ENCODE measurements around the gene FMO4. TPM values are rescaled to one million over a fixed set of nuclear protein-coding genes. Genes with fewer than 3 reads are reported as not detected.
A peak's percentile ranks its signal among the peaks of the same experiment; 100 is the strongest.
"Not testable (repeated sequence)": the region's sequence is repeated elsewhere in the genome, so short reads cannot be mapped to it uniquely, and the experiment has no call there.

The FMO4 gene
- total RNA-seq, 1 experiment from 2014 or later = not detected

- DNase-seq (ENCODE audit: low spot score) = no peak
Observed at GRCh38 chr1:171334024-171334640, 20.1 kb downstream of the FMO4 start.

- no peak for DNase-seq (ENCODE audit: low spot score)
Observed at GRCh38 chr1:171335964-171336363, 22.0 kb downstream of the FMO4 start.

GRCh38 chr1:171339345-171339744 lies 25.4 kb downstream of the FMO4 start:
- DNase-seq (ENCODE audit: low spot score) = not testable (repeated sequence)

- DNase-seq (ENCODE audit: low spot score) = no peak
Observed at GRCh38 chr1:171343727-171344472, 29.9 kb downstream of the FMO4 start.

- no peak for DNase-seq (ENCODE audit: low spot score)
Observed at GRCh38 chr1:171344473-171344820, 30.5 kb downstream of the FMO4 start.

GRCh38 chr1:171345536-171345935 lies 31.6 kb downstream of the FMO4 start:
- no peak for DNase-seq (ENCODE audit: low spot score)

GRCh38 chr1:171346881-171347280 lies 32.9 kb downstream of the FMO4 start:
- DNase-seq (ENCODE audit: low spot score) = no peak

- DNase-seq (ENCODE audit: low spot score) = no peak
Observed at GRCh38 chr1:171350594-171350993, 36.6 kb downstream of the FMO4 start.

GRCh38 chr1:171351961-171352360 lies 38.0 kb downstream of the FMO4 start:
- no peak for DNase-seq (ENCODE audit: low spot score)

- DNase-seq (ENCODE audit: low spot score) = no peak
Observed at GRCh38 chr1:171352554-171352953, 38.6 kb downstream of the FMO4 start.

GRCh38 chr1:171355727-171356126 lies 41.7 kb downstream of the FMO4 start:
- DNase-seq (ENCODE audit: low spot score) = no peak

- DNase-seq (ENCODE audit: low spot score) = no peak
Observed at GRCh38 chr1:171357179-171357578, 43.2 kb downstream of the FMO4 start.

- not testable (repeated sequence) for DNase-seq (ENCODE audit: low spot score)
Observed at GRCh38 chr1:171359355-171359648, 45.3 kb downstream of the FMO4 start.

GRCh38 chr1:171359731-171360527 lies 45.9 kb downstream of the FMO4 start:
- peak; percentile 29 for DNase-seq (ENCODE audit: low spot score)

- DNase-seq (ENCODE audit: low spot score) = peak; percentile 3
Observed at GRCh38 chr1:171366085-171366484, 52.1 kb downstream of the FMO4 start.

- DNase-seq (ENCODE audit: low spot score) = no peak
Observed at GRCh38 chr1:171366816-171367215, 52.8 kb downstream of the FMO4 start.

- DNase-seq (ENCODE audit: low spot score) = no peak
Observed at GRCh38 chr1:171367436-171367835, 53.5 kb downstream of the FMO4 start.

- no peak for DNase-seq (ENCODE audit: low spot score)
Observed at GRCh38 chr1:171372418-171373084, 58.6 kb downstream of the FMO4 start.

GRCh38 chr1:171373357-171374122 lies 59.6 kb downstream of the FMO4 start:
- peak; percentile 42 for DNase-seq (ENCODE audit: low spot score)

- DNase-seq (ENCODE audit: low spot score) = no peak
Observed at GRCh38 chr1:171379846-171380245, 65.9 kb downstream of the FMO4 start.

GRCh38 chr1:171381866-171382210 lies 67.9 kb downstream of the FMO4 start:
- no peak for DNase-seq (ENCODE audit: low spot score)

- DNase-seq (ENCODE audit: low spot score) = no peak
Observed at GRCh38 chr1:171384496-171384895, 70.5 kb downstream of the FMO4 start.
